HCT116 (cell line): ENCODE results near the gene RIT1.

Experiments used
- CTCF ChIP-seq, 3 experiments: fragments of 200-600 bp in 1 of 3; sonication (generic) in 1 of 3; IDR thresholded peaks in 2 of 3; conservative IDR thresholded peaks in 1 of 3; 2 replicates each; pipeline ENCODE4 v1.5.1; 2012 to 2017; ENCODE audit warnings: low read depth in 2 of 3, low read length in 2 of 3, antibody characterized with exemption in 1 of 3, borderline replicate concordance in 1 of 3, control low read depth in 1 of 3, mild to moderate bottlenecking in 1 of 3, mixed read lengths in 1 of 3, mixed run types in 1 of 3, moderate library complexity in 1 of 3; ENCODE audit not compliant: insufficient read depth in 1 of 3
- EZH2 ChIP-seq: fragments of 200-600 bp; sonication (generic); IDR thresholded peaks from 2 replicates; pipeline ENCODE4 v1.6.1; 2017; ENCODE audit warnings: antibody characterized with exemption, mixed run types
- JUND ChIP-seq: IDR thresholded peaks from 2 replicates; pipeline ENCODE4 v1.6.1; 2012
- POLR2A ChIP-seq: IDR thresholded peaks from 2 replicates; pipeline ENCODE4 v1.7.0; 2011; ENCODE audit warnings: borderline replicate concordance; ENCODE audit not compliant: insufficient read depth, insufficient read length; ENCODE audit errors: extremely low read depth
- POLR2AphosphoS5 ChIP-seq: IDR thresholded peaks from 2 replicates; pipeline ENCODE4 v1.6.1; 2011; ENCODE audit warnings: mild to moderate bottlenecking, low read depth, low read length, moderate library complexity
- SIN3A ChIP-seq: IDR thresholded peaks from 2 replicates; pipeline ENCODE4 v1.6.1; 2012; ENCODE audit warnings: low read depth
- YY1 ChIP-seq: IDR thresholded peaks from 2 replicates; pipeline ENCODE4 v1.6.1; 2011; ENCODE audit warnings: low read length, low read depth, moderate library complexity, mild to moderate bottlenecking; ENCODE audit not compliant: insufficient replicate concordance; ENCODE audit errors: extremely low read depth

- TF ChIP-seq EZH2 (no peak), CTCF (IDR thresholded peaks at IDR 0.05 in 2 of 3, conservative IDR thresholded peaks at IDR 0.05 in 1 of 3; ENCODE audit: borderline replicate concordance in 1 of 3, insufficient read depth in 1 of 3, low read depth in 2 of 3, low read length in 2 of 3) (no peak), YY1 (no peak), POLR2A (no peak), JUND (no peak), POLR2AphosphoS5 (no peak), SIN3A (no peak)
Observed at GRCh38 chr1:155933591-155934096, 22.5 kb upstream of the RIT1 start.
